AG04449 (cell line): ENCODE data around the gene HOXD12.

Source experiments
- CTCF ChIA-PET: fragments of 350-600 bp; formaldehyde crosslinking; extraction: SDS; loops from one replicate; lab custom pipeline; 2021; ENCODE audit warnings: antibody characterized with exemption; lab: Yijun Ruan, JAX
- POLR2A ChIA-PET: fragments of 400-600, 350-600 bp; formaldehyde crosslinking; extraction: SDS; loops from one replicate; lab custom pipeline; 2020; ENCODE audit warnings: antibody characterized with exemption, inconsistent platforms; lab: Yijun Ruan, JAX
- DNase-seq: peaks from one replicate; pipeline ENCODE4 v3.0.0-alpha.2; 2010; ENCODE audit warnings: low read depth, low spot score
- H3K4me3 ChIP-seq: 2 replicates; pipeline ENCODE4 v1.5.1; 2011; ENCODE audit warnings: low read depth, mild to moderate bottlenecking, control low read depth, low read length
- TF ChIP-seq, protein P1 (sequence below): IDR thresholded peaks from one replicate; pipeline ENCODE4 v1.5.1; 2011; ENCODE audit warnings: mild to moderate bottlenecking, moderate library complexity, low read length, control low read depth, inconsistent platforms; ENCODE audit not compliant: insufficient read depth; ENCODE audit errors: missing control alignments

HOXD12 gene

GRCh38 chr2:176115883-176116813, 16.6 kb downstream of the HOXD12 start, which contains the start of gene HOXD10:
TSS of gene HOXD10 (plus strand) at chr2:176116778. CDS start at chr2:176116834, 56 bp downstream.
- ChIA-PET POLR2A (no interaction called here), CTCF (interaction anchor here (0.6 to 9.0 kb wide), 13 partner anchors 11 to 1643 kb away, joined by 3 to 73 read pairs (median 4); no protein-coding TSS in a partner anchor)
- H3K4me3 ChIP-seq = peak within 1 kb of the TSS; percentile 37
- no peak for DNase-seq
- TF ChIP-seq, protein P1, sequence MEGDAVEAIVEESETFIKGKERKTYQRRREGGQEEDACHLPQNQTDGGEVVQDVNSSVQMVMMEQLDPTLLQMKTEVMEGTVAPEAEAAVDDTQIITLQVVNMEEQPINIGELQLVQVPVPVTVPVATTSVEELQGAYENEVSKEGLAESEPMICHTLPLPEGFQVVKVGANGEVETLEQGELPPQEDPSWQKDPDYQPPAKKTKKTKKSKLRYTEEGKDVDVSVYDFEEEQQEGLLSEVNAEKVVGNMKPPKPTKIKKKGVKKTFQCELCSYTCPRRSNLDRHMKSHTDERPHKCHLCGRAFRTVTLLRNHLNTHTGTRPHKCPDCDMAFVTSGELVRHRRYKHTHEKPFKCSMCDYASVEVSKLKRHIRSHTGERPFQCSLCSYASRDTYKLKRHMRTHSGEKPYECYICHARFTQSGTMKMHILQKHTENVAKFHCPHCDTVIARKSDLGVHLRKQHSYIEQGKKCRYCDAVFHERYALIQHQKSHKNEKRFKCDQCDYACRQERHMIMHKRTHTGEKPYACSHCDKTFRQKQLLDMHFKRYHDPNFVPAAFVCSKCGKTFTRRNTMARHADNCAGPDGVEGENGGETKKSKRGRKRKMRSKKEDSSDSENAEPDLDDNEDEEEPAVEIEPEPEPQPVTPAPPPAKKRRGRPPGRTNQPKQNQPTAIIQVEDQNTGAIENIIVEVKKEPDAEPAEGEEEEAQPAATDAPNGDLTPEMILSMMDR = peak; percentile 58

DNA sequence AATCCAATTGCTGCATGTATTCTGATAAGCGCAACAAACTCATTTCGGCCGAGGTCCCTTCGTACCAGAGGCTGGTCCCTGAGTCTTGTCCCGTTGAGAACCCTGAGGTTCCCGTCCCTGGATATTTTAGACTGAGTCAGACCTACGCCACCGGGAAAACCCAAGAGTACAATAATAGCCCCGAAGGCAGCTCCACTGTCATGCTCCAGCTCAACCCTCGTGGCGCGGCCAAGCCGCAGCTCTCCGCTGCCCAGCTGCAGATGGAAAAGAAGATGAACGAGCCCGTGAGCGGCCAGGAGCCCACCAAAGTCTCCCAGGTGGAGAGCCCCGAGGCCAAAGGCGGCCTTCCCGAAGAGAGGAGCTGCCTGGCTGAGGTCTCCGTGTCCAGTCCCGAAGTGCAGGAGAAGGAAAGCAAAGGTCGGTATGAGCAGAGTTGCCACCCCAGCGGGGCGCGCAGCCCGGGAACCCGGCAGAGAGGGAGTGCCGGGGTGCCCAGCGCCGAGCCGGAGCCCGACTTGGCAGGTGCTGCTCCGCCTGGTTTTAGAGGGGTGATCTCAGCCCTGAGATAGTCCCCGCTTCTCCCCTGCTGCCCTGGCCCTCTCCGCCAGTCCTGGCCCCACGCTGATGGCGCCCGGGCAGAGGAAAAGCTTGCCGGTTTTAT, 17.7 kb downstream of the HOXD12 start:
- TF ChIP-seq, protein P1 = no peak
- ChIA-PET CTCF (interaction anchor here (0.6 to 9.0 kb wide), 7 partner anchors 10 to 1032 kb away, joined by 3 to 73 read pairs (median 8); no protein-coding TSS in a partner anchor), POLR2A (no interaction called here)
- no peak overlapping the region; the same call in 1 of the 2 replicates for H3K4me3 ChIP-seq
- DNase-seq = no peak

DNA sequence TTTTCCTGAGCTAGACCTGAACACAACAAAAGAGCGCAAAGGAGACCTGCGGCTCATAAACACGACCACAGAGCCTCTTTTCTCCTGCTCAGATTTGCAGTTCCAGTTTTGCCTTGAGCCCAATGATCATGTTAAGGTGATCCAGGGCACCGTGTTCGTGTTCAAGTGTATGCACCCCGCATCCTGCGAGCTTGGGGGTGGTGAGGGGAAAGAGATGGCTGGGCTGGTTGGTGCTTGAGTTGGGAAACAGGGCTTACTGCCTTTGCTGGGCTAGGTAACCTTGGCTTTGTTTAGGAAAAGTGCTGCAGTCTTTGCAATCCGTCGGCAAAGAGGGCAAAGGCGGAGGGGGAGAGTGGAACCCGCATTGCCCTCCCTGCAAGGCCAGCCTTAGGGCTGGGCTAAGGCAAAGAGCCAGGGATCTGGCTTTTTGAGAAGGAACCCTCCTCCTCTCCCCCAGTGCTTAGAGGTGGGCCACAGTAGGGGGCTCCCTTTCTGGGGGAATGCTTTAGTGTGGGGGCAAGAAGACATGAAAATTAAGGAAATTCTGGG, 18.3 kb downstream of the HOXD12 start:
- CTCF ChIA-PET = interaction anchor here (2.0 to 5.9 kb wide), 5 partner anchors 9 to 696 kb away, joined by 4 to 39 read pairs (median 8); no protein-coding TSS in a partner anchor
- TF ChIP-seq, protein P1 = no peak
- no peak overlapping the region for H3K4me3 ChIP-seq
- no peak for DNase-seq
- POLR2A ChIA-PET = no interaction called here

GRCh38 chr2:176118601-176119339, 19.2 kb downstream of the HOXD12 start:
- TF ChIP-seq, protein P1 = peak; percentile 23
- no peak for DNase-seq
- CTCF ChIA-PET = interaction anchor here (0.6 to 4.7 kb wide), 2 partner anchors 534 to 1035 kb away, joined by 3 to 39 read pairs; no protein-coding TSS in a partner anchor
- POLR2A ChIA-PET = no interaction called here
- no peak overlapping the region for H3K4me3 ChIP-seq

- TF ChIP-seq, protein P1 = no peak
- ChIA-PET CTCF (interaction anchor here (0.7 to 30.2 kb wide), 7 partner anchors 9 to 1042 kb away, joined by 3 to 1421 read pairs (median 17); no protein-coding TSS in a partner anchor), POLR2A (no interaction called here)
- DNase-seq = no peak
- H3K4me3 ChIP-seq = no peak overlapping the region
Measured at GRCh38 chr2:176120364-176121189, 21.0 kb downstream of the HOXD12 start.
